ENCODE data around the gene RASGEF1C.

DNA sequence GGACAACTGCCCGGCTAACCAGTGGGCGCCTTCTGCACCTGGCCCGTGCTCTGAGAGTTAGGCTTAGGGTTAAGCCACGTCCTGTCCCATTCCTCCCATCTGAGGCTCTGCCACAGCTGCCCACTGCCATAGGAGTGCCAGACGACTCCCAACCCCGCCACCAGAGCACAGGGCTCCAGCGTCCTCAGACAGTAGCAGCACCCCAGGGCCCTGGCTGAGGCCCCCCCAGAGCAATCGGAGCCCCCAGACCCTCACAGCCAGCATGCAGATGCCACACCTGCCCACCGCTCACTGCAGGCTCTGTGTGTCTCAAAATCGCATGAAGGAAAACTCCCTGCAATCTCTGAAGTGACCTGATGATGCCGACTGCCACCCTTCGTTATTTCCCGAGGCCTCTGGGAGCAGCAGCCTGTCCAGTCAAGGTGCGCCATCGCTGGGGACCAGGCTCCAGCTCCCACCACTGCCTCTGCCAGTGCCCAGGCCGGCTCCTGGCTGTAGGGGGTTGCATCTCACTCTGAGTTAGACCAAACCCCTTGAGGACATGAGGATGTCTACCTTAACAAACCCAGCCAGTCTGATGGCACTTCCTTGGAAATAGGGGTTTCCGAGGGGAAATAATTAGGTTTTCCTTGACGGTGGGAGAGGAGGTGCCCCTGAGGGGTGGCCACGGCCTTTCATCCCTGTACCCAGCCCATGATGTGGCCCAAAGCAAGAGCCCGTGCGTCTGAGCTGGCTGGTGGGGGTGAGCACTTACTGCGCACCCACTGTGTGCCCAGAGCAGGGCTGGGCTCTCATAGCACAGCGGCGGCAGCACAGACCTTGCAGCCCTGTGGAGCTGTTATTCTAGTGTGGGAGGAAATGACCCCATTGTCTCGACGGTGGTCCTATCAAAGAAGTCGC, 79.5 kb downstream of the RASGEF1C start:
- TF ChIP-seq, protein P1, sequence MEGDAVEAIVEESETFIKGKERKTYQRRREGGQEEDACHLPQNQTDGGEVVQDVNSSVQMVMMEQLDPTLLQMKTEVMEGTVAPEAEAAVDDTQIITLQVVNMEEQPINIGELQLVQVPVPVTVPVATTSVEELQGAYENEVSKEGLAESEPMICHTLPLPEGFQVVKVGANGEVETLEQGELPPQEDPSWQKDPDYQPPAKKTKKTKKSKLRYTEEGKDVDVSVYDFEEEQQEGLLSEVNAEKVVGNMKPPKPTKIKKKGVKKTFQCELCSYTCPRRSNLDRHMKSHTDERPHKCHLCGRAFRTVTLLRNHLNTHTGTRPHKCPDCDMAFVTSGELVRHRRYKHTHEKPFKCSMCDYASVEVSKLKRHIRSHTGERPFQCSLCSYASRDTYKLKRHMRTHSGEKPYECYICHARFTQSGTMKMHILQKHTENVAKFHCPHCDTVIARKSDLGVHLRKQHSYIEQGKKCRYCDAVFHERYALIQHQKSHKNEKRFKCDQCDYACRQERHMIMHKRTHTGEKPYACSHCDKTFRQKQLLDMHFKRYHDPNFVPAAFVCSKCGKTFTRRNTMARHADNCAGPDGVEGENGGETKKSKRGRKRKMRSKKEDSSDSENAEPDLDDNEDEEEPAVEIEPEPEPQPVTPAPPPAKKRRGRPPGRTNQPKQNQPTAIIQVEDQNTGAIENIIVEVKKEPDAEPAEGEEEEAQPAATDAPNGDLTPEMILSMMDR (IDR thresholded peaks at IDR 0.05) = no peak
- TF ChIP-seq POLR2A (IDR thresholded peaks at IDR 0.05) = no peak
- no peak for TF ChIP-seq POLR2AphosphoS5 (IDR thresholded peaks at IDR 0.05)
